Bladder microvascular endothelial cell (primary cell): ENCODE data around the gene CYSTM1. TPM values are rescaled to one million over a fixed set of nuclear protein-coding genes. Genes with fewer than 3 reads are reported as not detected.

Source experiments
- total RNA-seq: library from RNA; depleted of rRNA; stranded (reverse); fragments of >200 nt; gene quantifications from 2 replicates; pipeline ENCODE4 v1.2.3, GENCODE V29; 2014

The CYSTM1 gene, protein sequence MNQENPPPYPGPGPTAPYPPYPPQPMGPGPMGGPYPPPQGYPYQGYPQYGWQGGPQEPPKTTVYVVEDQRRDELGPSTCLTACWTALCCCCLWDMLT
- 7.2 and 14.9 TPM in 2 replicates for total RNA-seq

DNA sequence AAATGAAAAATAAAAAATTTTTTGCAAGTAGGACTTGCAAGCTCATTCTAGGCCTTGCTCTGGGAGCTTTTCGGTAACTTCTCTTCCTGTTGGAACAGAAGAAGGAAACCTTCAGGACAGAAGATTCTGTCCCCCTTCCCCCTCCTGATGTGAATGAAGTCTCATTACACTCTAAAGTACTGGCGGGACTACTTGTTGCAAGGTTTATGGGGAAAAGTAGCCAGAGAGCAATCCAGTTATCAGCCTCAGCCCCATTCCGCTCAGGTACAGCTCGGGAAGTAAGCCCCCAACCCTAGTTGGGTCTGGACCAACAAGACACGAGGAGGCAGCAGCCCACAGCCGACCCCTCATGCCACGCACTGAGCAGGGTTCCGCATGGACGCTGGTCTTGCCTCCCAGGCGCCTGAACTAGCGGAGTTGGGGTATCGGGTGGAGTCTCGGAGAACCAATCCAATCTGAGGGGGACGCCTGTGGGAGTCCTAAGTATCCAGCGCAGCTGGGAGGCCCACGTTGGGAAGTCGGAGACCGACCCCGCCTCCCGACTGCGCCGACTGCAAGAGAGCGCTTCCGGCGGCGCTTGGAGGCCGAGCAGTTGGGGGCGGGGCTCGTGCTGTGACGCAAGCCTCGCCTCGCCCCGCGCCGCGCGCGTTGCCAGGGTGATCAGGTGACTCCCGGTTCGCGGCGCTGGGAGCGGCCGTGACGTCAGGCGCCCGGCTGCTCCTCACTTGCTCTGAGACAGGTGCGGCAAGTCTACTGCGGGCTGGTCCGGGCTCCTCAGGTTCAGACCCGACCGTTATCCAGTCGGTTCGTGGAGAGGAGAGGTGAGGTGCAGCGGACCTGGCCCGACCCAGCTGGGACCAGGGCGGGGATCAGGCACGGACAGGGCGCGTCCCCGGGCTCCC, at the start of gene CYSTM1:
TSS of gene CYSTM1 (plus strand) at position 724 of the 902 bp plus-strand sequence. CDS start 19,278 bp downstream, outside the sequence.

DNA sequence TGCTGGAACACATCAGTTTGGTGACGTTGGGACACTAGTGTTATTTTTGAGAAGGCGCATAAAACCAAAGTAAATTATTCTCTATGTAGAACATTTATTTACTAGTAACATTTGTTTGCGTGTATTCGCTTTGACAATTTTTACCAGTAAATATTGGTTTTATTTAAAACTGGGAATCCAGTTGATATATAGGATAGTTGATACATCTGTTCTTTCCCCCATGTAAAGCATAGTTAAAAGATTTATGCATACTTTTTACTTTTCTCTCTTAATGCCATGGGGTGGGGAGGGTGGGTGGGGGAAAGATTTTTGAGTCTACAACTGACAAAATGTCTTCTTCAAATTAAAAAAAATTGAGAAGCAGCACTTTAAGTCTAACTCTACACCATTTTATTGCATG, 49.4 kb upstream of the CYSTM1 start, which contains the start of gene IGIP:
TSS of gene IGIP (plus strand) at position 301 of the 400 bp plus-strand sequence. CDS start 2,540 bp downstream, outside the sequence.

Other genes with a start within 250 kb of the CYSTM1 start
- 0.16 and 0.57 TPM in 2 replicates for gene NRG2, start 131.9 kb upstream of the CYSTM1 start, total RNA-seq
- gene PURA, start 61.1 kb upstream of the CYSTM1 start, total RNA-seq = 5.7 and 18.7 TPM in 2 replicates
- 2.4 and 6.0 TPM in 2 replicates for gene IGIP, start 49.3 kb upstream of the CYSTM1 start, total RNA-seq
- gene PFDN1, start 127.9 kb downstream of the CYSTM1 start, total RNA-seq = 48.6 and 62.2 TPM in 2 replicates
- gene HBEGF, start 171.4 kb downstream of the CYSTM1 start, total RNA-seq = 26.7 and 28.3 TPM in 2 replicates
- under 0.01 and 0.19 TPM in 2 replicates for gene SLC4A9, start 185.0 kb downstream of the CYSTM1 start, total RNA-seq
- 46.1 and 120 TPM in 2 replicates for gene ANKHD1, start 226.6 kb downstream of the CYSTM1 start, total RNA-seq